GM08714 (cell line): Measurements from ENCODE around the gene KRT76.

Source experiments
- H3K4me3 ChIP-seq: fragments of 200-500 bp; sonication (Bioruptor generic); 2 replicates; pipeline ENCODE4 v1.5.1; 2014; ENCODE audit warnings: mild to moderate bottlenecking, low read length, inconsistent platforms
- ZNF274 ChIP-seq: IDR thresholded peaks from 2 replicates; pipeline ENCODE4 v1.6.1; 2012; ENCODE audit warnings: mild to moderate bottlenecking, low read depth, low read length

KRT76 gene

DNA sequence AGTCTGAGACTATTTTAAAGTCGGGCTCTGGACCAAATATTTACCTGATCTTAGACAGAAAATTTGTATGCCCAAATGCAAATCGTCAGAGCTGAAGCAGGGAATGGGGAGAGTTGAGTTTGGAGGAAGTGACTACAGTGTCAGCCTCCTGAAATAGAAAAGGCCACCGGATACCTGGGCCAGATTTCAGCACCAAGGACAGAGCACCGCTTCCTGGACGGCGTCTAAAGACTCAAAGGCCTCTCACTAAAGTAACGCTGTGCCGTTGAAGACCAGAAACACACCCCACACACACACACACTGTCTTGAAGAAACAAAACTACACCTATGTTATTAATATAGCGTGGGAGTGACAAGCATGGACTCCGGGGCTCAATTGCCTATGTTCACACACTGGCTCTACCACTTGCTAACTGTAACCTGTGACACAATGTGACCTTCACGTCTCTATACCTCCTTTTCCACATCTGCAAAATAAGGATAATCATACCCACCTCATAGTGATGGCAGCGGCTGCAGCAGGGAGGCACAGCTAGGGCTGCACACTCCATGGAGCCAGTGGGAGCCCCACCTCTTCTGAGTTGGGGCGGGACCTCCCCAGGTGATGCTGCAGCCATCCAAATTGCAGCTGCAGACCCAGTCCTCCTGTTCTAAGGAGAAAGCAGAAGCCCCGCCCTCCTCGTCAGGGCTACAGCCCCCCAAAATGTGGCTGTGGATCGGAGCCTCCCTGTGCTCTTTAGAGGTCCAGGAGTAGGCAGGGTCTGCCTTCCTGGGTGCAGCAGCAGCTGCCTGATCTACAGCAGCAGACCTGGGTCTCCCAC, 35.6 kb downstream of the KRT76 start:
- no peak for TF ChIP-seq ZNF274
- no peak overlapping the region for H3K4me3 ChIP-seq

DNA sequence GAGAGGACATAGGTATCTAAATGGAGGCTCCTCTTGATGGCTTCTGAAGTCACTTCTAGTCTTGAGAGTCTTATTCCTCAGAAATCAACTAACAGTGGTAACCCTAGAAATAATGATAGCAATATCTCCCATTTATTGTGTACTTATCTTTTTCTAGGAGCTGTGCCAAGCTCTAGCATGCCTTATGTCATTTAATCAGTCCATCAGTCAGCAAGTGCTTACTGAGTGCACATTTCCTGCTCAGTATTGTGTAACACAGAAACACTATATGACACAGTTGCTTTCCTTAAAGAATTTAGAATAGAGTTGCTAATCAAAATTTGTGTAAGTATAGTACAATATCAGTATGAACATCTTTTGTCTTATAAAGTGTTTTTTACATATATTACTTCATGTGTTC, 36.6 kb downstream of the KRT76 start:
- no peak for TF ChIP-seq ZNF274
- H3K4me3 ChIP-seq = no peak overlapping the region

DNA sequence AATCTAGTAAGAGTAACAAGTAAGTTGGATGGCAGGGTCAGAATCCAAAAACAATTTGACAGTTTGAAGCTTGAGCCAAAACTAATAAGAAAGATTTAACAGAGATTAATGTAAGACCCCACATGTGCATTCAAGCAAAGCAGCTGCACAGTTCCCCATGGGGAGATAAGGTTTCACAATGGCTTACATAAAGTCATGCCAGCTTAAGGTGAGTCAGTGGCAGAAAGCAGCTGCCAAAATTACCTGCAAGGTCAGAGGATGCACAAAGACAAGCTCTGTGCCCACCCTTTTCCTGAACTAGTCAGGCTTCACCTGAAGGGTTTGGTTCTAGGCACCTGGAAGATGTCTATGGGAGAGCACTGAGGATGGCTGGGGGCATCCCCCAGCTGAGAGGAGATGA, 37.2 kb downstream of the KRT76 start:
- H3K4me3 ChIP-seq = no peak overlapping the region
- TF ChIP-seq ZNF274 = no peak

DNA sequence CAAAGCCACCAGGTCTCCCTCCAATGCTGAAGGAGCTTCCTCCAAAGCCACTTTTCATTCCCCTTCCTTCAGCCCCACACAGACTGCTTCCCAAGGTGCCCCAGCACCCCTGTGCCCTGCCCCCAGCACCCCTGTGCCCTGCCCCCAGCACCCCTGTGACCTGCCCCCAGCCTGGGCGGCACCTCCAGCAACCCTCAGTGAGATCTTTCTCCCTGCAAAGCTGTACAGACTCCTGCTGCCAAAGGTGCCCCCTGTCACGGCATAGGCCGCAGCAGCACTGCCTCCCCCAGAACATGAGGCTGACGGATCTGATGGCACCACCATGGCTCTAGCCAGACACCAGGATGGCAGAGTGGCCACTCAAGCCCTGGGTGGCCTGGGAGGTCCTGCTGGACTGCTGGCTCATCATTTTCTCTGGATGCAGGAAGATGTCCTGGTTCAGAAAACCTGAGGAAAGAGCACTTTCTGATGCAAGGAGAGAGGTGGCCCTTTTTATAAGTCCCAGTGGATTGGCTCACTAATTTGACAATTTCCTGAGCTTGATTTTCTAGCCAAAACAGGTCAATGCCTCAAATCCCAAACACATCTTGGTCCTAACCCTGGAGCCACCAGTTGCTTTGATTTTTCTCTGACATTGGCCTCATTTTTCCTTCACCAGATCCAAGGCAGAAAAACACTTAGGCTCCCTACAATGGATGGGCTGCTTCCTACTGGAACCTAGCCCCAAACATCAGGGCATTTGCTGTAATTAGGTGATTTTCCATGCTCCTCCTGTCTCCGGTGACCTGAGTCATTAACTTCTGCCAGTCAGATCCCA, 41.1 kb downstream of the KRT76 start:
- H3K4me3 ChIP-seq = no peak overlapping the region
- TF ChIP-seq ZNF274 = no peak

DNA sequence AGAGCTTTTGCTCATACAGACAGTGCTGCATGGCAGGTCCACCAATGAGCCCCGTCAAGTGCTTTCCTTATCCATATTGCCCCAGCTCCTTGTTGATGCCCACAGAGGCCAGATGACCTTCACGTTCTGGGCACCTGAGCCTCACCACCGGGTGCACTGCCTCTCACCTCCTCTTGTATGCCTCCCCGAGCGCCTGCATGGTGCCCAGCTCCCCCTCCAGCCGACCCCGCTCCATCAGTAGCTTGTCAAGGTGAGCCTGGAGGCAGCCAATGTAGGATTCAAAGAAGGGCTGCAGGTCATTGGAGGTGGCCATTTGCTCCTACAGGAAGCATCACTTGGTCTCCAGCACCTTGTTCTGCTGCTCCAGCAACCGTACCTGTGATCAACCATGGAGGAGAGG, 42.0 kb downstream of the KRT76 start:
- no peak overlapping the region for H3K4me3 ChIP-seq
- no peak for TF ChIP-seq ZNF274

DNA sequence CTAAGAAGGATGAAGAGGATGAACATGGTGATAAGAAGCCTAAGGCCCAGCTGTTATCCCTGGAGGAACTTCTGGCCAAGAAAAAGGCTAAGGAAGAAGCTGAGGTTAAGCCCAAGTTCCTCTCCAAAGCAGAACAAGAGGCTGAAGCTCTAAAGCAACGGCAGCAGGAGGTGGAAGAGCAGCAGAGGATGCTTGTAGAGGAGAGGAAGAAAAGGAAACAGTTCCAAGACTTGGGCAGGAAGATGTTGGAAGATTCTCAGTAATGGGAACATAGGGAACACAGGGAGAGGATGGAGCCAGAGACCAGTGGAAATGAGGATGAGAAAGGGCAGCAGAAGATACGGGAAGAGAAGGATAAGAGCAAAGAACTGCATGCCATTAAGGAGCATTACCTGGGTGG, 46.4 kb downstream of the KRT76 start:
- no peak overlapping the region for H3K4me3 ChIP-seq
- no peak for TF ChIP-seq ZNF274

DNA sequence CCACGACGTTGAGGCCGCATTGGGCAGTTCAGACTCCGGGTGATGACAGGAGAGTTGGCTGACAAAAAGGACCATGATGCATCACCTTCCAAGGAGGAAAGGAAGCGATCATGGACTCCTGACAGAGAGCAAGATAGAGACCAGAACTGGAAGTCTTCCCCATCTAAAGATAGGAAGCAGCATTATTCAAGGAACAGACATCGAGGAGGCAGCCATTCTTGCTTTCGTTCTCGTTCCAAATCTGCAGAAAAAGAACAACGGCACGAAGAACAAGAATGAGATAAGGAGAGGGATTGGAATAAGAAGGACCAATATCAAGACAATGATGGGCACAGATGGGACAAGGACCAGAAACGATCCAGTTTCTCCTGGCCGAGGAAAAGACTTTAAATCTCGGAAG, 46.8 kb downstream of the KRT76 start:
- no peak for TF ChIP-seq ZNF274
- H3K4me3 ChIP-seq = no peak overlapping the region

DNA sequence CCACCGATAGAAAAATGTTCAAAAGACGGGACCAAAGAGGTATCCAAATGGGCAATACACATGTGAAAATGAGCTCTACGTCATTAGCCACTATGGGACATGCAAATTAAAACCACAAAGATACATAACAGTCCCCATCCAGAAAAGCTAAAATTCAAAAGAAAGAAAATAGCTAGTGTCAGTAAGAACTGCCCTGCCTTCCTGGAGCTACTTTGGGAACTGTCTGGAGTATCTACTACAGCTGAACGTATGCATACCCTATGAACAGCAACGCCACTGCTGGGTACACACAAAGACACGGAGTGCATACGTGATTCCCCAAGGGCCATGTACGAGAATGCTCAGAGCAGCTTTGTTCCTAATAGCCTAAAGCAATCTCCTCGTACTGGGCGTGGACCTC, 48.0 kb downstream of the KRT76 start:
- H3K4me3 ChIP-seq = no peak overlapping the region
- no peak for TF ChIP-seq ZNF274

DNA sequence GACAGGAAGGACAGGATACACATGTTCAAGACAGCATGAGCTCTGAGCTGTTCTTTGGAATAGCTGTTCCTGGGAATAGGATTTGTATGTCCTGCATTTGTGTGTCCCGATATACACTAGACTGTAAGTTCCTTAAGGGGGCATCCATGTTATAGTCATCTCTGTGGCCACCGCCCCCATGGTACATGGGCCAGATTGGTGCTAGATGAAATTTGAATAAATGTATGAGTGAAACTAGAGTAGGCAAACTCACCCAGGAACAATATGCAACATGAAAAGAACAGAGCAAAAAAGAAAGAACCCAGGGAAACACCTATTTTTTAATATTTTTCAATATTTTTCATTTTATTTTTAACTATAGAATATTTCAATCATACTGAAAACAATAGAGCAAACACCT, 48.8 kb downstream of the KRT76 start:
- no peak for TF ChIP-seq ZNF274
- no peak overlapping the region for H3K4me3 ChIP-seq

DNA sequence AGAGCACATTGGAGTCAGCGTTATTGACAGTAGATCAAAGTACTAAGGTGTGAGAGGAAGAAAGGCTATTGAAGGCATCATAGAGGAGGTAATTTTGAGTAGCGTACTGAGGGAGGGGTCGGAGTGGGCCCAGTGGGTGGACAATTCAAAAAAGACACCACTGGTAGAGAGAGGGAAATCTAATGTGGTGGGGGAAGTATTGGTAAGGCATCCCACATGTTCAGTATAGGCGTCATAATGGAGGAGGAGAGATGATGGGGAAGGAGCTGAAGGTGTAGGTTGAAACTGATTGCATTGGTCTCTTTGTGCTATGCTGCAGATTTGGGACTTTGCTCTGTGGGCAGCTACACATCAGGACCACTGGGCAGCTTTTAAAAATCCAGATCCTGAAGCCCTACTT, 50.1 kb downstream of the KRT76 start:
- no peak for TF ChIP-seq ZNF274
- H3K4me3 ChIP-seq = no peak overlapping the region

DNA sequence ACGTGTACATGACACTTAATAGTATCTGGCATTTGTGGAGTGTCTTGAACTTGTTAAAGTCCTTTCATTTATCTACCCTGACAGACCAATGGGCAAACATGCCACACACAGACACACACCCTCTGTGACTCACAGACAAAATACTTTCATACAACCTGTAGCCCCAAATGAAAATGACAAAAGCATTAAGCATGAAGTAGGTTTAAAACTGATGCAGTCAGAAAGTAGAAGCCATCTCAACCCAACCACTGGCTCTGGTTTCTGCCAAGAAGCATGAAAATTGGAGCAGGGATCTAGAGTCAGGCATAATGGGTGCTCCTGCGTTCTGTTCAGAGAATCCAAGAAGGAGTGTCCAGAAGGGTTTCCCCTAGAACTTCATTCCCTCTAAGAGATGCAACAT, 50.7 kb downstream of the KRT76 start:
- no peak for TF ChIP-seq ZNF274
- no peak overlapping the region for H3K4me3 ChIP-seq

DNA sequence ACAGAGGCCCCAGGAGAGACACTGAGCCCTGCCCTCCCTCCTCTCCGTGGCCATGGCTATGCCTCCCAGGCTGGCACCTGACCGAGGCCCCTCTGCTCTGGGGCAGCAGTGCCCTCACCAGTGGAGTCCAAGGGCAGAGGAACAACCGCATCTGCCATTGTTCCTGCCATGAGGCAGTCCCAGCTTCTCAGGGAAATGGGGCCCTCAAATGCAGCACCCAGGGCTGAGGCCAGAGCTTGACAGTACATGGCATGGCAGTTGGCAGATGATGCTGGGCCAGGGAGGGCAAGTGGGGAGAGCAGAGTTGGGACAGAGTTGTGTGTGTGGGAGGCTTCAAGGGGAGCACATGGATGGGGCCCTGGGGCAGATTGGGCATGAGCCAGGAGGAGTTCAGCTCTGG, 52.8 kb downstream of the KRT76 start:
- H3K4me3 ChIP-seq = no peak overlapping the region
- TF ChIP-seq ZNF274 = no peak

DNA sequence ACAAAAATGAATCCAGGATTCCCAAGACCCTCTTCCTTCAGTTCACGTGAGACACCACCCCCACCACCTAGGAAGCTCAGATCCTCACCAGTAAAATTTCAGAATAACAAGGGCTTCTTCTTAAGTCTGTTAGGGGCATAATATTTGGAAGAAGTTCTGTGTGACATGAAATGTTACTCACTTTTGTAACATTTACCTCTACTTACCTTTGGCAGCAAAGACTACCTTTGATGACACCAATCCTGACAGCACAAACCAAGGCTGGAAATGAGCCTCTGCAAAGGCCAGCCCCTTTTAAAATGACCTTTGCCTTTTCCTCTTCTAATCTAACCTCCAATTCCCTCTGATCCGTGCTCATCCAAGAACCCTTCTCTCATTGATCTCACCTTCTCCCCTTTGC, 54.5 kb downstream of the KRT76 start:
- no peak for TF ChIP-seq ZNF274
- H3K4me3 ChIP-seq = no peak overlapping the region

DNA sequence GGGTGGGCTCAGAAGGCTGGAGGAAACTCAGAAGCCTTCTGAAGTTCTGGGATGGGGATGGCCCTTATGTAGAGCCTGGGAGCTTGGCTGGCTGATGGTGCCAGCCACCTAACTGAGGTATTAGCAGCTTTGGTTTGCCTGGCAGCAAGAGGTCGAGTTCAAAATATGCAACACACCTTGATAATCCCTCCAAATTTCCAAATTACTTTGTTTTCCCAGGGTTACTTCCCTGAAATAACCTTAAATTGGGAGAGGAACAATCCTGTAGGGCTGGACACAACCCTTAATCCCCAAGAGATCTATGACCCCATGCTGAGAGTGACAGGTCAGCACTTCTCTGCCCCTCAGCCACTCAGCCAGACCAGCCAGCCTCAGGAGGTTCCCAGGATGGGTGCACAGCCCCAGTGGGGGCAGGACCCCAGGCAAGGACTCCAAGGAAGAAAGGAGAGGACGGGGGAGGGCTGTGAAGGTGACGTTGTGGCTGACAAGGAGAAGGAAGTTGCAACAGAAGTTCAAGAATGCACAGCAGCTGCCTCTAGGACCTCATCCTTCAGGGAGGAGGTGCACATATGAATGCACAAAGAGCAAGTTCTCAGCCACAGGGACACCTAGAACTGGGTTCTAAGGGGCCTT, 55.2 kb downstream of the KRT76 start:
- no peak for TF ChIP-seq ZNF274
- no peak overlapping the region for H3K4me3 ChIP-seq
